22Rv1 (cell line): Measurements from ENCODE around the gene TNS3.
"Not testable (repeated sequence)": the region's sequence is repeated elsewhere in the genome, so short reads cannot be mapped to it uniquely, and the experiment has no call there.

Source experiments
- ZFX ChIP-seq: fragments of 450-650 bp; IDR thresholded peaks from 2 replicates; pipeline ENCODE4 v1.6.1; 2017; ENCODE audit warnings: antibody characterized with exemption, borderline replicate concordance
- TF ChIP-seq, protein P1 (sequence below): fragments of 450-650 bp; IDR thresholded peaks from 2 replicates; pipeline ENCODE4 v1.5.1; 2017; ENCODE audit warnings: mild to moderate bottlenecking

GRCh38 chr7:47603514-47604255, 21.8 kb upstream of the TNS3 start:
- TF ChIP-seq, protein P1, sequence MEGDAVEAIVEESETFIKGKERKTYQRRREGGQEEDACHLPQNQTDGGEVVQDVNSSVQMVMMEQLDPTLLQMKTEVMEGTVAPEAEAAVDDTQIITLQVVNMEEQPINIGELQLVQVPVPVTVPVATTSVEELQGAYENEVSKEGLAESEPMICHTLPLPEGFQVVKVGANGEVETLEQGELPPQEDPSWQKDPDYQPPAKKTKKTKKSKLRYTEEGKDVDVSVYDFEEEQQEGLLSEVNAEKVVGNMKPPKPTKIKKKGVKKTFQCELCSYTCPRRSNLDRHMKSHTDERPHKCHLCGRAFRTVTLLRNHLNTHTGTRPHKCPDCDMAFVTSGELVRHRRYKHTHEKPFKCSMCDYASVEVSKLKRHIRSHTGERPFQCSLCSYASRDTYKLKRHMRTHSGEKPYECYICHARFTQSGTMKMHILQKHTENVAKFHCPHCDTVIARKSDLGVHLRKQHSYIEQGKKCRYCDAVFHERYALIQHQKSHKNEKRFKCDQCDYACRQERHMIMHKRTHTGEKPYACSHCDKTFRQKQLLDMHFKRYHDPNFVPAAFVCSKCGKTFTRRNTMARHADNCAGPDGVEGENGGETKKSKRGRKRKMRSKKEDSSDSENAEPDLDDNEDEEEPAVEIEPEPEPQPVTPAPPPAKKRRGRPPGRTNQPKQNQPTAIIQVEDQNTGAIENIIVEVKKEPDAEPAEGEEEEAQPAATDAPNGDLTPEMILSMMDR, result not testable (repeated sequence)
- not testable (repeated sequence) for TF ChIP-seq ZFX
